ENCODE measurements around the gene CHGA.

GRCh38 chr14:92978229-92979021 lies 55.5 kb downstream of the CHGA start:
- TF ChIP-seq POLR2AphosphoS5 (IDR thresholded peaks at IDR 0.05; ENCODE audit: insufficient read depth in 1 of 2, low read depth in 1 of 2): no peak
- TF ChIP-seq CTCF (IDR thresholded peaks at IDR 0.05): no peak
